ENCODE data around the gene REN.

The REN gene

GRCh38 chr1:204169858-204170257 lies 3.7 kb upstream of the REN start:
- Histone ChIP-seq H3K4me1 (ENCODE audit: control insufficient read depth, insufficient read depth, low read length) (no peaks in the 10 kb centered on the region), H3K4me3 (ENCODE audit: low read length) (no peak overlapping the region), H3K9ac (ENCODE audit: low read length) (no peak overlapping the region), H3K36me3 (ENCODE audit: control insufficient read depth, insufficient read depth, low read length, severe bottlenecking) (no peaks in the 10 kb centered on the region), H3K9me3 (ENCODE audit: control insufficient read depth, low read length) (peaks cover 2% of the 10 kb centered on the region), H3K27me3 (replicated peaks; ENCODE audit: control insufficient read depth, insufficient read depth, low read length) (peaks cover 28% of the 10 kb centered on the region)
- DNase-seq (ENCODE audit: low read depth), result no peak

- H3K9ac ChIP-seq (ENCODE audit: low read length), result no peak overlapping the region
- H3K9me3 ChIP-seq (ENCODE audit: control insufficient read depth, low read length), result peaks cover 2% of the 10 kb centered on the region
- no peak overlapping the region for H3K4me3 ChIP-seq (ENCODE audit: low read length)
- no peaks in the 10 kb centered on the region for H3K36me3 ChIP-seq (ENCODE audit: control insufficient read depth, insufficient read depth, low read length, severe bottlenecking)
- no peak for DNase-seq (ENCODE audit: low read depth)
- H3K27me3 ChIP-seq (replicated peaks; ENCODE audit: control insufficient read depth, insufficient read depth, low read length), result peaks cover 37% of the 10 kb centered on the region
- no peaks in the 10 kb centered on the region for H3K4me1 ChIP-seq (ENCODE audit: control insufficient read depth, insufficient read depth, low read length)
Observed at GRCh38 chr1:204167730-204168129, 1.6 kb upstream of the REN start.

- Histone ChIP-seq H3K4me3 (ENCODE audit: low read length) (no peak overlapping the region), H3K9me3 (ENCODE audit: control insufficient read depth, low read length) (no peaks in the 10 kb centered on the region), H3K4me1 (ENCODE audit: control insufficient read depth, insufficient read depth, low read length) (no peaks in the 10 kb centered on the region), H3K27me3 (replicated peaks; ENCODE audit: control insufficient read depth, insufficient read depth, low read length) (peaks cover 74% of the 10 kb centered on the region), H3K36me3 (ENCODE audit: control insufficient read depth, insufficient read depth, low read length, severe bottlenecking) (no peaks in the 10 kb centered on the region), H3K9ac (ENCODE audit: low read length) (no peak overlapping the region)
- peak; percentile 86 for DNase-seq (ENCODE audit: low read depth)
Observed at GRCh38 chr1:204162494-204163074, 3.6 kb downstream of the REN start.

GRCh38 chr1:204161609-204162493 lies 4.3 kb downstream of the REN start:
- no peak for DNase-seq (ENCODE audit: low read depth)
- Histone ChIP-seq H3K4me3 (ENCODE audit: low read length) (no peak overlapping the region), H3K27me3 (replicated peaks; ENCODE audit: control insufficient read depth, insufficient read depth, low read length) (peaks cover 74% of the 10 kb centered on the region), H3K9ac (ENCODE audit: low read length) (no peak overlapping the region), H3K36me3 (ENCODE audit: control insufficient read depth, insufficient read depth, low read length, severe bottlenecking) (no peaks in the 10 kb centered on the region), H3K4me1 (ENCODE audit: control insufficient read depth, insufficient read depth, low read length) (no peaks in the 10 kb centered on the region), H3K9me3 (ENCODE audit: control insufficient read depth, low read length) (no peaks in the 10 kb centered on the region)

- H3K9ac ChIP-seq (ENCODE audit: low read length), result no peak overlapping the region
- no peak overlapping the region for H3K4me3 ChIP-seq (ENCODE audit: low read length)
- no peaks in the 10 kb centered on the region for H3K9me3 ChIP-seq (ENCODE audit: control insufficient read depth, low read length)
- no peak for DNase-seq (ENCODE audit: low read depth)
- H3K4me1 ChIP-seq (ENCODE audit: control insufficient read depth, insufficient read depth, low read length), result no peaks in the 10 kb centered on the region
- H3K27me3 ChIP-seq (replicated peaks; ENCODE audit: control insufficient read depth, insufficient read depth, low read length), result peaks cover 74% of the 10 kb centered on the region
- no peaks in the 10 kb centered on the region for H3K36me3 ChIP-seq (ENCODE audit: control insufficient read depth, insufficient read depth, low read length, severe bottlenecking)
Observed at GRCh38 chr1:204157962-204158361, 8.2 kb downstream of the REN start.

GRCh38 chr1:204155881-204156280 lies 10.3 kb downstream of the REN start:
- DNase-seq (ENCODE audit: low read depth), result no peak
- Histone ChIP-seq H3K27me3 (replicated peaks; ENCODE audit: control insufficient read depth, insufficient read depth, low read length) (peaks cover 61% of the 10 kb centered on the region), H3K9ac (ENCODE audit: low read length) (no peak overlapping the region), H3K4me3 (ENCODE audit: low read length) (no peak overlapping the region), H3K4me1 (ENCODE audit: control insufficient read depth, insufficient read depth, low read length) (no peaks in the 10 kb centered on the region), H3K9me3 (ENCODE audit: control insufficient read depth, low read length) (no peaks in the 10 kb centered on the region), H3K36me3 (ENCODE audit: control insufficient read depth, insufficient read depth, low read length, severe bottlenecking) (no peaks in the 10 kb centered on the region)

GRCh38 chr1:204154568-204155255 lies 11.4 kb downstream of the REN start:
- Histone ChIP-seq H3K27me3 (replicated peaks; ENCODE audit: control insufficient read depth, insufficient read depth, low read length) (peaks cover 49% of the 10 kb centered on the region), H3K9me3 (ENCODE audit: control insufficient read depth, low read length) (no peaks in the 10 kb centered on the region)

GRCh38 chr1:204153667-204154066 lies 12.5 kb downstream of the REN start:
- no peak overlapping the region for H3K4me3 ChIP-seq (ENCODE audit: low read length)
- DNase-seq (ENCODE audit: low read depth), result no peak

More at GRCh38 chr1:204154568-204155255, 11.4 kb downstream of the REN start:
- Histone ChIP-seq H3K36me3 (ENCODE audit: control insufficient read depth, insufficient read depth, low read length, severe bottlenecking) (no peaks in the 10 kb centered on the region), H3K4me3 (ENCODE audit: low read length) (no peak overlapping the region), H3K9ac (ENCODE audit: low read length) (no peak overlapping the region), H3K4me1 (ENCODE audit: control insufficient read depth, insufficient read depth, low read length) (peaks cover 6% of the 10 kb centered on the region)
- DNase-seq (ENCODE audit: low read depth), result no peak

GRCh38 chr1:204152310-204153044 lies 13.7 kb downstream of the REN start:
- Histone ChIP-seq H3K27me3 (replicated peaks; ENCODE audit: control insufficient read depth, insufficient read depth, low read length) (peaks cover 35% of the 10 kb centered on the region), H3K4me3 (ENCODE audit: low read length) (peak overlapping the region; percentile 78), H3K9ac (ENCODE audit: low read length) (no peak overlapping the region), H3K4me1 (ENCODE audit: control insufficient read depth, insufficient read depth, low read length) (peaks cover 6% of the 10 kb centered on the region), H3K36me3 (ENCODE audit: control insufficient read depth, insufficient read depth, low read length, severe bottlenecking) (no peaks in the 10 kb centered on the region), H3K9me3 (ENCODE audit: control insufficient read depth, low read length) (no peaks in the 10 kb centered on the region)
- DNase-seq (ENCODE audit: low read depth), result peak; percentile 18

More at GRCh38 chr1:204153667-204154066, 12.5 kb downstream of the REN start:
- peaks cover 39% of the 10 kb centered on the region for H3K27me3 ChIP-seq (replicated peaks; ENCODE audit: control insufficient read depth, insufficient read depth, low read length)
- H3K36me3 ChIP-seq (ENCODE audit: control insufficient read depth, insufficient read depth, low read length, severe bottlenecking), result no peaks in the 10 kb centered on the region
- peaks cover 6% of the 10 kb centered on the region for H3K4me1 ChIP-seq (ENCODE audit: control insufficient read depth, insufficient read depth, low read length)
- H3K9me3 ChIP-seq (ENCODE audit: control insufficient read depth, low read length), result no peaks in the 10 kb centered on the region
- H3K9ac ChIP-seq (ENCODE audit: low read length), result no peak overlapping the region

- Histone ChIP-seq H3K4me3 (ENCODE audit: low read length) (peak within 1 kb of the TSS; percentile 78), H3K36me3 (ENCODE audit: control insufficient read depth, insufficient read depth, low read length, severe bottlenecking) (no peaks in the 10 kb centered on the region), H3K9ac (ENCODE audit: low read length) (peak within 1 kb of the TSS; percentile 59), H3K27me3 (replicated peaks; ENCODE audit: control insufficient read depth, insufficient read depth, low read length) (peaks cover 29% of the 10 kb centered on the region), H3K9me3 (ENCODE audit: control insufficient read depth, low read length) (no peaks in the 10 kb centered on the region), H3K4me1 (ENCODE audit: control insufficient read depth, insufficient read depth, low read length) (peaks cover 6% of the 10 kb centered on the region)
- DNase-seq (ENCODE audit: low read depth), result peak; percentile 84
Observed at GRCh38 chr1:204151552-204152309, 14.4 kb downstream of the REN start, which contains the start of gene ETNK2. Gene ETNK2 (minus strand): TSS chr1:204152044. CDS start chr1:204151852, 192 bp downstream.
